Right lobe of liver (tissue), 6 donors: ENCODE results near the gene BMPR2. TPM values are rescaled to one million over a fixed set of nuclear protein-coding genes. Genes with fewer than 3 reads are reported as not detected.
"Not testable (repeated sequence)": the region's sequence is repeated elsewhere in the genome, so short reads cannot be mapped to it uniquely, and the experiment has no call there.

Experiments
- ATAC-seq, 4 donors: fragments of 200-7000 bp; cut with Tn5 transposase; one replicate each; pipeline ENCODE4 v1.9.1; 2020; ENCODE audit warnings: mild to moderate bottlenecking in 4 of 4, moderate library complexity in 4 of 4
- DNase-seq, 3 donors: peaks; one replicate each; pipeline ENCODE4 v3.0.0-alpha.2; 2020
- H3K27ac ChIP-seq, 3 donors: fragments of 200-600 bp; one replicate each; pipeline ENCODE4 v1.8.0; 2022
- H3K27me3 ChIP-seq, 2 donors: fragments of 200-600 bp; one replicate each; pipeline ENCODE4 v1.8.0; 2022
- H3K36me3 ChIP-seq, 4 donors: fragments of 200-600 bp; sonication (generic) in 1 of 4; one replicate each; pipeline versions ENCODE4 v1.5.1 to v1.8.0; 2017 to 2022; ENCODE audit warnings: control low read depth in 1 of 4
- H3K4me1 ChIP-seq, 4 donors: fragments of 200-600 bp; sonication (generic) in 1 of 4; one replicate each; pipeline versions ENCODE4 v1.5.1 to v1.8.0; 2017 to 2022; ENCODE audit warnings: control low read depth in 1 of 4
- H3K4me3 ChIP-seq, 3 donors: fragments of 200-600 bp; one replicate each; pipeline ENCODE4 v1.8.0; 2022
- H3K9me3 ChIP-seq, 4 donors: fragments of 200-600 bp; sonication (generic) in 1 of 4; one replicate each; pipeline versions ENCODE4 v1.5.1 to v1.8.0; 2017 to 2022; ENCODE audit warnings: control low read depth in 1 of 4
- CTCF ChIP-seq, 4 donors: fragments of 200-600 bp in 3 of 4; fragments of 450-650 bp in 1 of 4; IDR thresholded peaks; one replicate each; pipeline versions ENCODE4 v1.5.1 to v1.8.0; 2016 to 2022; ENCODE audit warnings: antibody characterized with exemption in 4 of 4, mild to moderate bottlenecking in 2 of 4
- POLR2A ChIP-seq: fragments of 450-650 bp; IDR thresholded peaks from one replicate; pipeline ENCODE4 v1.6.1; 2017; ENCODE audit warnings: antibody characterized with exemption, mild to moderate bottlenecking
- WGBS: methylation state at CpG from one replicate; pipeline ENCODE4 v1.1.6; 2018; ENCODE audit warnings: low coverage, low lambda C conversion rate; ENCODE audit not compliant: insufficient coverage; ENCODE audit errors: missing lambda C conversion rate; 5-methylcytosine and 5-hydroxymethylcytosine counted together
- intact Hi-C, 2 donors: fragments of 100-400 bp; cut with DNase I; formaldehyde crosslinking; loops; one replicate each; pipeline versions ENCODE4 v1.11.2 to v1.14.1; 2022
- total RNA-seq, 6 experiments: library from RNA; depleted of rRNA in 2 of 6; stranded (reverse); fragments of >200 nt in 2 of 6; fragmentation: NEBNext Ultra II Directional in 3 of 6; extraction: Animal tissue kit (Norgen Biotek cat#: 25700) in 3 of 6; gene quantifications; one replicate each; pipeline versions ENCODE4 v1.1.0 to v1.2.4, GENCODE V29; 2016 to 2023
- donor health status: DM: no; HTN: yes; CAD: no.
- donor health status: DM: no; HTN: no; CAD: no.
- donor health status: DM: no; HTN: no; CAD: no.
- donor health status: DM: no; HTN: yes; CAD: no.
- donor health status: DM: no; HTN: yes; CAD: no.

Gene BMPR2
- total RNA-seq, 6 experiments from 2014 or later = 14.6 to 25.2 (median 18.7) TPM

DNA sequence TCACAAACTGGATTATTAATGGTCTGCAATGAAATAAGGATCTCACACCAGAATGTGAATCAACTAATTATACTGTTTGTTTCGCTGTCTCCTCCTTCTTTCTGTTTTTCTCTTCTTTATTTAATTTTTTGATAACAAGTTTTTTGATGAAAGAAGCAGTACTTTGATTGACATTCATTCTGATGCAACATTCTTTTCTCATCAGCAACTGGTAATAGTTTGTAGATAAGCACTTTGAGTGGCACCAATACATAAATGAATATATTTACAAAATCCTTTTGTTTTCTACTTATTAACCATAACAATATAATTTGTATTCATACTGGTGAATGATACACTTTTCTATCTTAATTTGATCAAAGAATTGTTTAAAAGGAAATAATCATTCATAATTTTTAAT lies 143.3 kb downstream of the BMPR2 start:
- Histone ChIP-seq H3K4me3 (no peak overlapping the region), H3K4me1 (no peaks in the 10 kb centered on the region), H3K36me3 (peaks cover 0 to 26% (median 15%) of the 10 kb centered on the region in 4 donors), H3K27me3 (no peaks in the 10 kb centered on the region), H3K27ac (no peak overlapping the region), H3K9me3 (no peaks in the 10 kb centered on the region)
- TF ChIP-seq CTCF (IDR thresholded peaks at IDR 0.05) = no peak
- TF ChIP-seq POLR2A = no peak
- WGBS = 100% methylated on average over 1 of the region's 1 CpG
- DNase-seq (no peak), ATAC-seq (no peak)
- intact Hi-C loops = no loop called here

DNA sequence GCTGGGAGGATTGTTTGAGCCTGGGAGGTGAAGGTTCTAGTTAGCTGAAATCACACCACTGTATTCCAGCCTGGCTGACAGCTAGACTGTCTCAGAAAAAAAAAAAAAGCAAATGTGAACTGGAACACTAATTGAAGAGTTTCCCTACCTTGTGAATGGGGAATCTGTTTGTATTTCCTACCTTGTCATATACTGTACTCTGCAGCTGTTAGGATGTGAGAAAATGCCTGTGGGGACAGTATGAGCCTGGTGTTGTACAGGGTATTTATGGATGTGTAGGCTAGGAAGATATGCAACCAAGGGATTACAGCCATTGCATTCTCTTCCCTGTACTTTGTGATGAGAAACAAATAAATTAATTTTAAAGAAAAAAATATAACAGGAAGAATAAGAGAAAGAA lies 145.3 kb downstream of the BMPR2 start:
- no peak for ATAC-seq
- TF ChIP-seq POLR2A (no peak), CTCF (IDR thresholded peaks at IDR 0.05) (no peak)
- Histone ChIP-seq H3K4me1 (no peaks in the 10 kb centered on the region), H3K9me3 (no peaks in the 10 kb centered on the region), H3K27me3 (no peaks in the 10 kb centered on the region), H3K27ac (no peak overlapping the region), H3K4me3 (no peak overlapping the region), H3K36me3 (peaks cover 0 to 26% (median 12%) of the 10 kb centered on the region in 4 donors)
- intact Hi-C loops = no loop called here
- no peak for DNase-seq

DNA sequence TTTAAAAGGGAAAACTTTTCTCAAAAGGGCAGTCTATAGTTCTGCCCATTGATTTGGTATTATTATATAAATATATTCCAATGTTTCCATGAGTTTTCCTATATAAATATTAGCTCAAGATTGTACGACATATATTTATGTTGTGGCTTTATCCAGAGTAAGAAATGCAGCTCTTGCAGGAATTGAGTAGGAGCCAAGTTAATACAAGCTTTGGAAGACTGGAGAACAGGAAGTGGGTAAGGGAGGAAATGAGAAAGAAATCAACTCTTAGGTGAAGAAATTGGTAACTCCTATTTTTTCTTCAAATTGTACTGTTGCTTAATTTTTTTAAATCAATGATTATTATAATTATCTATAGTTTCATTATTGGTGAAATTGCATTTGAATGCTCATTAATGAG lies 153.3 kb downstream of the BMPR2 start:
- Histone ChIP-seq H3K27ac (no peak overlapping the region), H3K27me3 (no peaks in the 10 kb centered on the region), H3K36me3 (peaks cover 0 to 19% (median 0%) of the 10 kb centered on the region in 4 donors), H3K4me3 (no peak overlapping the region), H3K4me1 (peaks cover 0 to 12% (median 4%) of the 10 kb centered on the region in 4 donors), H3K9me3 (no peaks in the 10 kb centered on the region)
- intact Hi-C loops = no loop called here
- TF ChIP-seq POLR2A (no peak), CTCF (IDR thresholded peaks at IDR 0.05) (no peak)
- ATAC-seq (no peak), DNase-seq (no peak)
- WGBS = 50% methylated on average over 1 of the region's 1 CpG

- Histone ChIP-seq H3K27ac (no peak overlapping the region), H3K9me3 (no peaks in the 10 kb centered on the region), H3K27me3 (no peaks in the 10 kb centered on the region), H3K4me3 (no peak overlapping the region), H3K36me3 (peaks cover 0 to 19% (median 0%) of the 10 kb centered on the region in 4 donors), H3K4me1 (peaks cover 0 to 12% (median 4%) of the 10 kb centered on the region in 4 donors)
- no peak for TF ChIP-seq CTCF (IDR thresholded peaks at IDR 0.05)
- no peak for TF ChIP-seq POLR2A
- WGBS = 17% methylated on average over 1 of the region's 1 CpG
- peak in 2 of 4 donors; percentile 12 to 40 for ATAC-seq
- no peak for DNase-seq
- intact Hi-C loops = no loop called here
Measured at GRCh38 chr2:202530038-202530437, 153.9 kb downstream of the BMPR2 start.

DNA sequence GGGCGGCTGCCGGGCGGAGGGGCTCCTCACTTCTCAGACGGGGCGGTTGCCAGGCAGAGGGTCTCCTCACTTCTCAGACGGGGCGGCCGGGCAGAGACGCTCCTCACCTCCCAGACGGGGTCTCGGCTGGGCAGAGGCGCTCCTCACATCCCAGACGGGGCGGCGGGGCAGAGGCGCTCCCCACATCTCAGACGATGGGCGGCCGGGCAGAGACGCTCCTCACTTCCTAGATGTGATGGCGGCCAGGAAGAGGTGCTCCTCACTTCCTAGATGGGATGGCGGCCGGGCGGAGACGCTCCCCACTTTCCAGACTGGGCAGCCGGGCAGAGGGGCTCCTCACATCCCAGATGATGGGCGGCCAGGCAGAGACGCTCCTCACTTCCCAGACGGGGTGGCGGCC lies 159.2 kb downstream of the BMPR2 start:
- H3K27me3 ChIP-seq, DNase-seq, intact Hi-C loops, H3K4me1 ChIP-seq, H3K27ac ChIP-seq, H3K4me3 ChIP-seq, H3K9me3 ChIP-seq, ATAC-seq: not testable (repeated sequence)
- no CpG with 5 or more reads among the region's 30 CpGs for WGBS
- H3K36me3 ChIP-seq = peaks cover 0 to 19% (median 0%) of the 10 kb centered on the region in 4 donors
